ENCODE results near the gene SLC35A2. TPM values are rescaled to one million over a fixed set of nuclear protein-coding genes. Genes with fewer than 3 reads are reported as not detected.

Gene SLC35A2
- total RNA-seq, 5 donors from 2014 or later (not counting 1 experiment from before 2014, with no cell fraction given): 14.2 to 35.1 (median 16.2) TPM

DNA sequence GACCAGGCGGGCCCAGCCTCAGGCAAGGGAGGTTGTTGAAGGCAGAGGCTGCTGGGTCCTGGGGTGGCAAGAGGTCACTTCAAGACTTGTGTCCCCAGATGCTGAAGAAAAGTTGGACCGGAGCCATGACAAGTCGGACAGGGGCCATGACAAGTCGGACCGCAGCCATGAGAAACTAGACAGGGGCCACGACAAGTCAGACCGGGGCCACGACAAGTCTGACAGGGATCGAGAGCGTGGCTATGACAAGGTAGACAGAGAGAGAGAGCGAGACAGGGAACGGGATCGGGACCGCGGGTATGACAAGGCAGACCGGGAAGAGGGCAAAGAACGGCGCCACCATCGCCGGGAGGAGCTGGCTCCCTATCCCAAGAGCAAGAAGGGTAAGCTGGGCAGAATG is 9.3 kb downstream of the SLC35A2 start:
- peaks cover 6 to 40% of the 10 kb centered on the region in 2 donors for H3K36me3 ChIP-seq (ENCODE audit: control insufficient read depth in 2 of 2, extremely low read depth in 1 of 2, insufficient read depth in 1 of 2, low read length in 1 of 2)
- H3K4me3 ChIP-seq (ENCODE audit: control insufficient read depth in 1 of 2, extremely low read depth in 1 of 2, low read length in 1 of 2): no peak overlapping the region
- no peaks in the 10 kb centered on the region for H3K9me3 ChIP-seq
- Mint-ChIP-seq H3K27ac (peak overlapping the region in 1 of 2 donors; percentile 27), H3K36me3 (peaks cover 8% of the 10 kb centered on the region), H3K9me3 (no peaks in the 10 kb centered on the region), H3K27me3 (no peaks in the 10 kb centered on the region), H3K4me1 (peaks cover 2 to 16% (median 6%) of the 10 kb centered on the region in 3 donors), H3K4me3 (no peak overlapping the region)
- POLR2A ChIA-PET: no interaction called here
- H3K4me1 ChIP-seq (ENCODE audit: control insufficient read depth in 1 of 2, extremely low read depth in 1 of 2, insufficient read depth in 2 of 2, low read length in 2 of 2): peaks cover 0 to 15% of the 10 kb centered on the region in 2 experiments
- CTCF ChIA-PET: no interaction called here
- H3K27ac ChIP-seq (ENCODE audit: low read length): no peak overlapping the region
- H3K27me3 ChIP-seq (replicated peaks in 1 of 2; ENCODE audit: control insufficient read depth in 2 of 2, extremely low read depth in 1 of 2, insufficient read depth in 2 of 2, low read length in 1 of 2): no peaks in the 10 kb centered on the region
- no peak for DNase-seq
- no peak for ATAC-seq (replicated peaks in 1 of 4)
- 95% methylated on average over 10 of the region's 20 CpGs for WGBS (ENCODE audit: insufficient coverage)

GRCh38 chrX:48901069-48901468 is 10.4 kb downstream of the SLC35A2 start:
- ChIA-PET POLR2A (interaction anchor here (0.6 to 1.3 kb wide), 3 partner anchors 11 to 13 kb away, joined by 3 to 11 read pairs (median 3); no protein-coding TSS in a partner anchor), CTCF (no interaction called here)
- WGBS (ENCODE audit: insufficient coverage): 100% methylated on average over 1 of the region's 7 CpGs
- Mint-ChIP-seq H3K9me3 (no peaks in the 10 kb centered on the region), H3K4me3 (no peak overlapping the region), H3K27ac (no peak overlapping the region), H3K4me1 (peaks cover 9 to 24% (median 13%) of the 10 kb centered on the region in 3 donors), H3K27me3 (no peaks in the 10 kb centered on the region), H3K36me3 (peaks cover 8% of the 10 kb centered on the region)
- Histone ChIP-seq H3K4me3 (ENCODE audit: control insufficient read depth in 1 of 2, extremely low read depth in 1 of 2, low read length in 1 of 2) (no peak overlapping the region), H3K4me1 (ENCODE audit: control insufficient read depth in 1 of 2, extremely low read depth in 1 of 2, insufficient read depth in 2 of 2, low read length in 2 of 2) (peaks cover 2 to 25% of the 10 kb centered on the region in 2 experiments), H3K36me3 (ENCODE audit: control insufficient read depth in 2 of 2, extremely low read depth in 1 of 2, insufficient read depth in 1 of 2, low read length in 1 of 2) (peaks cover 1 to 37% of the 10 kb centered on the region in 2 donors), H3K27ac (ENCODE audit: low read length) (no peak overlapping the region), H3K9me3 (no peaks in the 10 kb centered on the region), H3K27me3 (replicated peaks in 1 of 2; ENCODE audit: control insufficient read depth in 2 of 2, extremely low read depth in 1 of 2, insufficient read depth in 2 of 2, low read length in 1 of 2) (no peaks in the 10 kb centered on the region)
- DNase-seq (no peak), ATAC-seq (replicated peaks in 1 of 4) (no peak)

DNA sequence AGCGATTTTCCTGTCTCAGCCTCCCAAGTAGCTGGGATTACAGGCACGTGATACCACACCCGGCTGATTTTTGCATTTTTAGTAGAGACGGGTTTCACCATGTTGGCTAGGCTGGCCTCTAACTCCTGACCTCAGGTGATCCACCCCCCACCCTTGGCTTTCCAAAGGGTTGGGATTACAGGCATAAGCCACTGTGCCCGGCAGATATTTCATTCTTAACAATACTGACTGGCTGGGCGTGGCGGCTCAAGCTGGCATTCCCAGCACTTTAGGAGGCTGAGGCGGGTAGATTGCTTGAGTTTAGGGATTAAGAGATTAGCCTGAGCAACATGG is 12.4 kb downstream of the SLC35A2 start:
- H3K4me1 Mint-ChIP-seq: peaks cover 16 to 34% (median 19%) of the 10 kb centered on the region in 3 donors
- ATAC-seq (replicated peaks in 1 of 4) (no peak), DNase-seq (no peak)
- peaks cover 0 to 35% of the 10 kb centered on the region in 2 donors for H3K36me3 ChIP-seq (ENCODE audit: control insufficient read depth in 2 of 2, extremely low read depth in 1 of 2, insufficient read depth in 1 of 2, low read length in 1 of 2)
- H3K9me3 Mint-ChIP-seq: no peaks in the 10 kb centered on the region
- H3K4me3 Mint-ChIP-seq: peak overlapping the region in 1 of 3 donors; percentile 6
- H3K4me3 ChIP-seq (ENCODE audit: control insufficient read depth in 1 of 2, extremely low read depth in 1 of 2, low read length in 1 of 2): no peak overlapping the region
- H3K27ac ChIP-seq (ENCODE audit: low read length): no peak overlapping the region
- H3K4me1 ChIP-seq (ENCODE audit: control insufficient read depth in 1 of 2, extremely low read depth in 1 of 2, insufficient read depth in 2 of 2, low read length in 2 of 2): peaks cover 2 to 32% of the 10 kb centered on the region in 2 experiments
- POLR2A ChIA-PET: no interaction called here
- no peaks in the 10 kb centered on the region for H3K9me3 ChIP-seq
- peaks cover 14% of the 10 kb centered on the region for H3K36me3 Mint-ChIP-seq
- peaks cover 0 to 5% of the 10 kb centered on the region in 2 donors for H3K27me3 Mint-ChIP-seq
- WGBS (ENCODE audit: insufficient coverage): 75% methylated on average over 1 of the region's 8 CpGs
- no peaks in the 10 kb centered on the region for H3K27me3 ChIP-seq (replicated peaks in 1 of 2; ENCODE audit: control insufficient read depth in 2 of 2, extremely low read depth in 1 of 2, insufficient read depth in 2 of 2, low read length in 1 of 2)
- CTCF ChIA-PET: no interaction called here
- H3K27ac Mint-ChIP-seq: no peak overlapping the region

- ChIA-PET CTCF (interaction anchor here (0.7 to 1.2 kb wide), 4 partner anchors 39 to 249 kb away, joined by 3 to 6 read pairs (median 4); partner anchors contain the start of gene PCSK1N (in 1 of the 2)), POLR2A (interaction anchor here (0.5 to 2.1 kb wide), 14 partner anchors 9 to 1091 kb away, joined by 3 to 16 read pairs (median 4); partner anchors contain the start of genes SLC35A2 (in 2 of the 2), HDAC6 (in 1 of the 2), OTUD5 (in 1 of the 2) and SUV39H1 (in 1 of the 2))
- Mint-ChIP-seq H3K27me3 (peaks cover 0 to 5% of the 10 kb centered on the region in 2 donors), H3K4me3 (peak within 1 kb of the TSS; percentile 75 to 89 (median 85)), H3K27ac (peak within 1 kb of the TSS; percentile 94 to 95), H3K9me3 (no peaks in the 10 kb centered on the region), H3K4me1 (peaks cover 16 to 34% (median 19%) of the 10 kb centered on the region in 3 donors), H3K36me3 (peaks cover 6% of the 10 kb centered on the region)
- WGBS (ENCODE audit: insufficient coverage): under 1% methylated on average over 30 of the region's 49 CpGs
- Histone ChIP-seq H3K4me3 (ENCODE audit: control insufficient read depth in 1 of 2, extremely low read depth in 1 of 2, low read length in 1 of 2) (peak within 1 kb of the TSS; percentile 66 to 94), H3K36me3 (ENCODE audit: control insufficient read depth in 2 of 2, extremely low read depth in 1 of 2, insufficient read depth in 1 of 2, low read length in 1 of 2) (peaks cover 5 to 26% of the 10 kb centered on the region in 2 donors), H3K27ac (ENCODE audit: low read length) (peak within 1 kb of the TSS; percentile 97), H3K9me3 (no peaks in the 10 kb centered on the region), H3K27me3 (replicated peaks in 1 of 2; ENCODE audit: control insufficient read depth in 2 of 2, extremely low read depth in 1 of 2, insufficient read depth in 2 of 2, low read length in 1 of 2) (no peaks in the 10 kb centered on the region), H3K4me1 (ENCODE audit: control insufficient read depth in 1 of 2, extremely low read depth in 1 of 2, insufficient read depth in 2 of 2, low read length in 2 of 2) (peaks cover 2 to 32% of the 10 kb centered on the region in 2 experiments)
- peak; percentile 72 to 93 (median 86) for DNase-seq
- ATAC-seq (replicated peaks in 1 of 4): peak; percentile 85 to 92 (median 90)
These were observed 13.7 kb downstream of the SLC35A2 start, which contains the start of the genes PQBP1 and TIMM17B for GRCh38 chrX:48897625-48898306. TSS of gene PQBP1 (plus strand) at chrX:48897930. CDS start at chrX:48898510, 580 bp downstream. TSS of gene TIMM17B (minus strand) at chrX:48897768. CDS start at chrX:48897749, 19 bp downstream.

- Mint-ChIP-seq H3K36me3 (peaks cover 6% of the 10 kb centered on the region), H3K4me3 (peak overlapping the region; percentile 75 to 89 (median 85)), H3K9me3 (no peaks in the 10 kb centered on the region), H3K27ac (peak overlapping the region; percentile 94 to 95), H3K27me3 (peaks cover 0 to 5% of the 10 kb centered on the region in 2 donors), H3K4me1 (peaks cover 16 to 34% (median 23%) of the 10 kb centered on the region in 3 donors)
- POLR2A ChIA-PET: interaction anchor here (1.2 to 2.1 kb wide), 8 partner anchors 14 to 201 kb away, joined by 3 to 16 read pairs (median 6); partner anchors contain the start of genes SLC35A2 (in 2 of the 2), HDAC6 (in 1 of the 2), OTUD5 (in 1 of the 2) and SUV39H1 (in 1 of the 2)
- Histone ChIP-seq H3K27ac (ENCODE audit: low read length) (peak overlapping the region; percentile 97), H3K9me3 (no peaks in the 10 kb centered on the region), H3K4me1 (ENCODE audit: control insufficient read depth in 1 of 2, extremely low read depth in 1 of 2, insufficient read depth in 2 of 2, low read length in 2 of 2) (peaks cover 2 to 33% of the 10 kb centered on the region in 2 experiments), H3K27me3 (replicated peaks in 1 of 2; ENCODE audit: control insufficient read depth in 2 of 2, extremely low read depth in 1 of 2, insufficient read depth in 2 of 2, low read length in 1 of 2) (no peaks in the 10 kb centered on the region), H3K36me3 (ENCODE audit: control insufficient read depth in 2 of 2, extremely low read depth in 1 of 2, insufficient read depth in 1 of 2, low read length in 1 of 2) (peaks cover 5 to 21% of the 10 kb centered on the region in 2 donors), H3K4me3 (ENCODE audit: control insufficient read depth in 1 of 2, extremely low read depth in 1 of 2, low read length in 1 of 2) (peak overlapping the region; percentile 66 to 94)
- ATAC-seq (replicated peaks in 1 of 4) (peak; percentile 6 to 27 (median 8)), DNase-seq (peak in 28 of 35 experiments; percentile 30 to 73 (median 48))
- WGBS (ENCODE audit: insufficient coverage): 0% methylated on average over 30 of the region's 38 CpGs
- CTCF ChIA-PET: interaction anchor here in 1 of 2 donors (1.0 to 1.2 kb wide), 4 partner anchors 40 to 249 kb away, joined by 3 to 6 read pairs (median 5); partner anchors contain the start of gene PCSK1N
These were observed 14.3 kb downstream of the SLC35A2 start for GRCh38 chrX:48897157-48897624.

DNA sequence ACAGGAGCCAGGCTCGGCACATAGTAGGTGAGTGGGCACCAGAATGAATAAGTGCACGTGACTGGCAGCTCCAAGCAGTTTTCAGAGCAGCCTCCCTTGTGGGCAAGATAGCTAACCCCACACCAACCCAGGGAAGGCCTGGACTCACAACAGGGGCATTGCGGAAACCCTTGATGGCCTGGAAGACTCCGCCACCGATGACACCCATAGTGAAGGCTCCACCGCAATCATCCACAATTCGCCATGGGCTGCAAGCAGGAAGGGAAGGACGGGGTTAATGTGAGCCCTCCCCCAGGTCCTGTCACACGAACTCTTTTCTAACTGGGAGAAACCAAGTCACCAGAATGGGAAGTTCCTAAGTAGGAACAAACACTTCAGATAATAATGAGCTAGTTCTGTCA is 14.8 kb downstream of the SLC35A2 start:
- peaks cover 2 to 39% of the 10 kb centered on the region in 2 experiments for H3K4me1 ChIP-seq (ENCODE audit: control insufficient read depth in 1 of 2, extremely low read depth in 1 of 2, insufficient read depth in 2 of 2, low read length in 2 of 2)
- peaks cover 0 to 5% of the 10 kb centered on the region in 2 donors for H3K27me3 Mint-ChIP-seq
- peak overlapping the region; percentile 75 to 89 (median 85) for H3K4me3 Mint-ChIP-seq
- CTCF ChIA-PET: interaction anchor here in 1 of 2 donors (0.6 to 1.0 kb wide), 3 partner anchors 41 to 863 kb away, joined by 3 to 6 read pairs (median 4); no protein-coding TSS in a partner anchor
- POLR2A ChIA-PET: interaction anchor here (0.6 to 2.1 kb wide), 3 partner anchors 15 to 874 kb away, joined by 4 to 16 read pairs (median 9); partner anchors contain the start of gene SLC35A2 (in 1 of the 2)
- H3K4me1 Mint-ChIP-seq: peaks cover 16 to 38% (median 27%) of the 10 kb centered on the region in 3 donors
- H3K9me3 Mint-ChIP-seq: no peaks in the 10 kb centered on the region
- H3K27ac ChIP-seq (ENCODE audit: low read length): peak overlapping the region; percentile 97
- no peaks in the 10 kb centered on the region for H3K27me3 ChIP-seq (replicated peaks in 1 of 2; ENCODE audit: control insufficient read depth in 2 of 2, extremely low read depth in 1 of 2, insufficient read depth in 2 of 2, low read length in 1 of 2)
- H3K4me3 ChIP-seq (ENCODE audit: control insufficient read depth in 1 of 2, extremely low read depth in 1 of 2, low read length in 1 of 2): peak overlapping the region; percentile 66 to 94
- no peaks in the 10 kb centered on the region for H3K9me3 ChIP-seq
- peaks cover 5 to 15% of the 10 kb centered on the region in 2 donors for H3K36me3 ChIP-seq (ENCODE audit: control insufficient read depth in 2 of 2, extremely low read depth in 1 of 2, insufficient read depth in 1 of 2, low read length in 1 of 2)
- peaks cover 6% of the 10 kb centered on the region for H3K36me3 Mint-ChIP-seq
- WGBS (ENCODE audit: insufficient coverage): no CpG with 5 or more reads among the region's 9 CpGs
- ATAC-seq (replicated peaks in 1 of 4): no peak
- peak overlapping the region; percentile 94 to 95 for H3K27ac Mint-ChIP-seq
- DNase-seq: no peak

Measured in T-cell (primary cell).